ENCODE measurements around the gene TCP10L.
"Not testable (repeated sequence)": the region's sequence is repeated elsewhere in the genome, so short reads cannot be mapped to it uniquely, and the experiment has no call there.

TCP10L gene

DNA sequence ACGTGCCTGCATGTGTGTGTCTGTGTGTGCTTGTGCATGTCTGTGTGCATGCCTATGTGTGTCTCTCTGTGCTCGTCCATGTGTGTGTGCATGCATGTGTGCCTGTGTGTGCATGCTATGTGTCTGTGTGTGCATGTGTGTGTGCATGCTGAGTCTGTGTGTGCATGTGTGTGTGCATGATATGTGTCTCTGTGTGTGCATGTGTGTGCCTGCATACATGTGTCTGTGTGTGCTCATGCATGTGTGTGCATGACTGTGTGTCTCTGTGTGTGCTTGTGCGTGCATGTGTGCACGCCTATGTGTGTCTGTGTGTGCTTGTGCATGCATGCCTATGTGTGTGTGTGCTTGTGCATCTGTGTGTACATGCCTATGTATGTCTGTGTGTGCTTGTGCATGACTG, 52.3 kb downstream of the TCP10L start:
- no peak for FAIRE-seq
- TF ChIP-seq, protein P1, sequence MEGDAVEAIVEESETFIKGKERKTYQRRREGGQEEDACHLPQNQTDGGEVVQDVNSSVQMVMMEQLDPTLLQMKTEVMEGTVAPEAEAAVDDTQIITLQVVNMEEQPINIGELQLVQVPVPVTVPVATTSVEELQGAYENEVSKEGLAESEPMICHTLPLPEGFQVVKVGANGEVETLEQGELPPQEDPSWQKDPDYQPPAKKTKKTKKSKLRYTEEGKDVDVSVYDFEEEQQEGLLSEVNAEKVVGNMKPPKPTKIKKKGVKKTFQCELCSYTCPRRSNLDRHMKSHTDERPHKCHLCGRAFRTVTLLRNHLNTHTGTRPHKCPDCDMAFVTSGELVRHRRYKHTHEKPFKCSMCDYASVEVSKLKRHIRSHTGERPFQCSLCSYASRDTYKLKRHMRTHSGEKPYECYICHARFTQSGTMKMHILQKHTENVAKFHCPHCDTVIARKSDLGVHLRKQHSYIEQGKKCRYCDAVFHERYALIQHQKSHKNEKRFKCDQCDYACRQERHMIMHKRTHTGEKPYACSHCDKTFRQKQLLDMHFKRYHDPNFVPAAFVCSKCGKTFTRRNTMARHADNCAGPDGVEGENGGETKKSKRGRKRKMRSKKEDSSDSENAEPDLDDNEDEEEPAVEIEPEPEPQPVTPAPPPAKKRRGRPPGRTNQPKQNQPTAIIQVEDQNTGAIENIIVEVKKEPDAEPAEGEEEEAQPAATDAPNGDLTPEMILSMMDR (IDR thresholded peaks at IDR 0.05; ENCODE audit: insufficient read depth, missing control alignments) = no peak

GRCh38 chr21:32532636-32533035, 52.7 kb downstream of the TCP10L start:
- no peak for FAIRE-seq
- no peak for DNase-seq (ENCODE audit: insufficient read length, low spot score)
- TF ChIP-seq, protein P1 (IDR thresholded peaks at IDR 0.05; ENCODE audit: insufficient read depth, missing control alignments) = no peak

More for the DNA sequence above, 52.3 kb downstream of the TCP10L start:
- DNase-seq (ENCODE audit: insufficient read length, low spot score) = no peak

DNA sequence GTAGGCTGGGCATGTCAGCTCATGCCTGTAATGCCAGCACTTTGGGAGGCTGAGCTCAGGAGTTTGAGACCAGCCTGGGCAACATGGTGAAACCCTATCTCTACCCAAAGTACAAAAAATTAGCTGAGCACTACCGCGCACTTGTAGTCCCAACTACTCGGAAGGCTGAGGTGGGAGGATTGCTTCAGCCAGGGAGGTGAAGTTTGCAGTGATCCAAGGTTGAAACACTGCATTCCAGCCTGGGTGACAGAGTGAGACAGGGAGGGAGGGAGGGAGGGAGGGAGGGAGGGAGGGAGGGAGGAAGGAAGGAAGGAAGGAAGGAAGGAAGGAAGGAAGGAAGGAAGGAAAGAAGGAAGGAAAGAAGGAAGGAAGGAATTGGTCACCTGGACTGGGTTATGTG, 53.8 kb downstream of the TCP10L start:
- DNase-seq (ENCODE audit: insufficient read length, low spot score); FAIRE-seq: not testable (repeated sequence)

DNA sequence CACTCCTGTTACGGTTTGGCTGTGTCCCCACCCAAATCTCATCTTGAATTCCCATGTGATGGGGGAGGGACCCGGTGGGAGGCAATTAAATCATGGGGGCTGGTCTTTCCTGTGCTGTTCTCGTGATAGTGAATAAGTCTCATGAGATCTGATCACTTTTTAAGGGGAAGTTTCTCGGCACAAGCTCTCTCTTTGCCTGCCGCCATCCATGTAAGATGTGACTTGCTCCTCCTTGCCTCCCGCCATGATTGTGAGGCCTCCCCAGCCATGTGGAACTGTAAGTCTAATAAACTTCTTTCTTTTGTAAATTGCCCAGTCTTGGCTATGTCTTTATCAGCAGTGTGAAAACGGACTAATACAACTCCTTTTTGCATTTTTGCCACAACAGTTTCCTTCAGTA, 54.5 kb downstream of the TCP10L start:
- DNase-seq (ENCODE audit: insufficient read length, low spot score); FAIRE-seq: not testable (repeated sequence)

- DNase-seq (ENCODE audit: insufficient read length, low spot score) (no peak), FAIRE-seq (no peak)
- TF ChIP-seq, protein P1 (IDR thresholded peaks at IDR 0.05; ENCODE audit: insufficient read depth, missing control alignments) = no peak
Measured at GRCh38 chr21:32529679-32530078, 55.6 kb downstream of the TCP10L start.

DNA sequence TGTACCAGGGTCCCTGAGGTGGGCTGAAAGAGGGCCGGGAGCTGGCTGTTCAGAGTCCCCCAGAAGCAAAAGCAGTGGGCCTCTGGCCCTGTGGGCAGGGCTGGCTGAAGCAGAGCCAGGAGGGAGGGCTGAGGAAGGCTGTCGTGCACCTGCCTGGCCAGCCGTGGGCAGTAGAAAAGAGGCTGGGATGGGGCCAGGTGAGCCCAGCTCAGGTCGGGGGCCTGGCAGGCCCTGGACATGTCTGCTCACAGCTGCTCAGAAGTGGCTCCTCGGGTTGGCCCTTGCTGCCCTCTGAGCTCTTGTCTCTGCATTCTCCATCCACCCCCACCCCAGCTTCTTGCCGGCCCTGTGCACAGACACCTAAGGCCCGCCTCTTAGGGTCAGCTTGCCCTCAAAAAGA, 60.0 kb downstream of the TCP10L start:
- no peak for FAIRE-seq
- no peak for DNase-seq (ENCODE audit: insufficient read length, low spot score)

GRCh38 chr21:32523988-32524719, 61.2 kb downstream of the TCP10L start:
- DNase-seq (ENCODE audit: insufficient read length, low spot score) (no peak), FAIRE-seq (no peak)
- TF ChIP-seq, protein P1 (IDR thresholded peaks at IDR 0.05; ENCODE audit: insufficient read depth, missing control alignments) = no peak

More for the DNA sequence above, 60.0 kb downstream of the TCP10L start:
- TF ChIP-seq, protein P1 (IDR thresholded peaks at IDR 0.05; ENCODE audit: insufficient read depth, missing control alignments) = no peak
